ENCODE results near the gene SEC16A. TPM values are rescaled to one million over a fixed set of nuclear protein-coding genes. Genes with fewer than 3 reads are reported as not detected.

SEC16A gene
- total RNA-seq, 2 experiments from 2014 or later = 23.7 to 60.1 TPM

DNA sequence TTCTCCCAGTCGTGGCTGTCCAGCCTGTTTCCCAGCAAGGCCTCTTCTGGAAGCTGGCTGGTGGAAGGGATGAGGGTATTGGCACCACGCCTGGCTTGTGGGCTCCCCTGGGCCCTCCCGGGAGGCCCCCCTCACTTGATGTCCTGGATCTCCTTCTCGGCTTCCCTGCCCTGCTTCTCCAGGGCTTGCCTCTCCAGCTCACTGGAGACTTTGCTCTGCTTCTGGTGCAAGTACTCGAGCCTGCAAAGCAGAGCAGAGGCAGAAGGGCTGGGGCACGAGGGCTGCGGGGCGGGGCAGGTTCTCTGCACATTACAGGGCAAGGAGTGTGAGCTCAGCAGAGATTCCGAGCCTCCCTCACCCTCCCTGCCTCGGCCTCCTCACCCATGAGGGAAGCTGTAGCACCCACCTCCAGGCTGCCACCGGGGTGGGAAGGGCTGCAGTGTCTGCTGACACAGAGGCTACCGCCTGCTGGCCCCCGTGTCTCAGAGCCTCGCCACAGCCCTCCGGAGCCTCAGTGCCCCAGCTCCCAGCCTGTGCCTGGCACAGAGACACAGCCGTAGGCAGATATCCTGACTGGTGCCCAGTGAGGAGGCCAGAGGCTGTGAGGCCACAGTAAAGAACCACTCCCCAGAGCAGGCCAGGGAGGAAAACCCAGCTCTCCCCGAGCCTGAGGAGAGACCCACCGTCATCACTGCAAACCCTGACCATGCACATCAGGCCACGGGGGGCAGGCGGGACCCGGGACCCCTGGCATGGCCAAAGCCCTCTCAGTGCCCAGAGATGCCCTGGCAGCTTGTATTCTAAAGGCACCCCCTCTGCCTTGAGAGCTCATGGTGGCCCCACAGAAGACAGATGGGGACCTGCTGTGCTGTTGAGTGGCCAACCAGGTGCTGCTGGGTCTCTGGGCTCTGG, 90.0 kb downstream of the SEC16A start:
- BruUV-seq (replicated peaks) = no TSS peak
- POLR2A ChIA-PET = no interaction called here

DNA sequence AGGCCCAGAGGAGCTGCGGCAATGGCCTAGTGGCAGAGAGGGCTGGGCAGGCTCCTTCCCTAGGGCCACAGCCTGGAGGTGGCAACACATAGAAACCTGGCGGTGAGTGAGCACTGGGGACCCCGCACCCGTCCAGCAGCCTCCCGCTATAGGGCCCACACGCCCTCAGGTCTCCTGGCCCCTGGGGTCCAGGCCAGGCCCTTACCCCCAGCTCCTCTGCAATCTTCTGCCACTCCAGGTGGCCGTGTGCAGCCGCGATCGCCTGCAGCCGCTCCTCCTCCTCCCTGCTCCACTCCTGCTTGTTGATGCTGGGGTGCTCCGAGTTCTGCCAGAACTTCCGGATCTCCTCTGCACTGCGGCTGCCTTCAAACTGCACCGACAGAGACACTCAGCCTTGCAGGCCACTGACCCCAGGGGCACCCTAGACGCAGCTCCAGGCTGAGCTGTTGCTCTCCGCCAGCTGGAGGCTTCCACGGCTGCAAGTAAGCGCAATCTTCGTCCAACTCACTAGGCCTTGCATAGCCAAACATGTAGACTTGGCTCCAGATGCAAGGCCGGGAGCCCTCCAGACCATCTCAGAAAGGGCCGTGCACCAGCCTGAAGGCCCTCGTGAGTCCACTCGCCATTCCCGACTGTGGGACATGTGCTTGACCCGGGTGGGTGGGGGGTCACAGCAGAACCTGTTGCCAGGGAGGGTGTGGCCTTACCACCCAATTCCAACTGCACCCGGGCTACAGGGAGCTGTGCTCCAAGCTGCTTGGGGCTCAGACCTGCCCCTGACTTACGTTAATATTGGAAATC, 90.9 kb downstream of the SEC16A start:
- Histone ChIP-seq H3K9me3 (ENCODE audit: low read length) (no peaks in the 10 kb centered on the region), H3K9me2 (ENCODE audit: insufficient read depth, low read length) (no peaks in the 10 kb centered on the region), H3K79me2 (ENCODE audit: insufficient read depth, low read depth, low read length) (no peaks in the 10 kb centered on the region), H3K4me3 (ENCODE audit: low read depth, low read length, poor library complexity, severe bottlenecking) (no peak overlapping the region), H4K20me1 (ENCODE audit: insufficient read depth, low read length) (no peaks in the 10 kb centered on the region), H3K4me1 (ENCODE audit: insufficient read depth, low read length, poor library complexity, severe bottlenecking) (no peaks in the 10 kb centered on the region), H3K36me3 (ENCODE audit: insufficient read depth, low read length) (peaks cover 96% of the 10 kb centered on the region), H2AFZ (ENCODE audit: low read length) (no peak overlapping the region), H3K27ac (ENCODE audit: low read depth, low read length, poor library complexity, severe bottlenecking) (no peak overlapping the region), H3K4me2 (ENCODE audit: low read length) (no peak overlapping the region)
- POLR2A ChIA-PET = no interaction called here
- no peak for DNase-seq (ENCODE audit: low spot score)
- TF ChIP-seq EZH2phosphoT487 (IDR thresholded peaks at IDR 0.05; ENCODE audit: borderline replicate concordance, low read depth, low read length) = no peak
- TF ChIP-seq, protein P1, sequence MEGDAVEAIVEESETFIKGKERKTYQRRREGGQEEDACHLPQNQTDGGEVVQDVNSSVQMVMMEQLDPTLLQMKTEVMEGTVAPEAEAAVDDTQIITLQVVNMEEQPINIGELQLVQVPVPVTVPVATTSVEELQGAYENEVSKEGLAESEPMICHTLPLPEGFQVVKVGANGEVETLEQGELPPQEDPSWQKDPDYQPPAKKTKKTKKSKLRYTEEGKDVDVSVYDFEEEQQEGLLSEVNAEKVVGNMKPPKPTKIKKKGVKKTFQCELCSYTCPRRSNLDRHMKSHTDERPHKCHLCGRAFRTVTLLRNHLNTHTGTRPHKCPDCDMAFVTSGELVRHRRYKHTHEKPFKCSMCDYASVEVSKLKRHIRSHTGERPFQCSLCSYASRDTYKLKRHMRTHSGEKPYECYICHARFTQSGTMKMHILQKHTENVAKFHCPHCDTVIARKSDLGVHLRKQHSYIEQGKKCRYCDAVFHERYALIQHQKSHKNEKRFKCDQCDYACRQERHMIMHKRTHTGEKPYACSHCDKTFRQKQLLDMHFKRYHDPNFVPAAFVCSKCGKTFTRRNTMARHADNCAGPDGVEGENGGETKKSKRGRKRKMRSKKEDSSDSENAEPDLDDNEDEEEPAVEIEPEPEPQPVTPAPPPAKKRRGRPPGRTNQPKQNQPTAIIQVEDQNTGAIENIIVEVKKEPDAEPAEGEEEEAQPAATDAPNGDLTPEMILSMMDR (conservative IDR thresholded peaks at IDR 0.05; ENCODE audit: low read length) = no peak
- intact Hi-C loops (cut with micrococcal nuclease; ENCODE audit: unreplicated experiment) = no loop called here
- CTCF ChIA-PET (ENCODE audit: unreplicated experiment) = no interaction called here
- BruUV-seq (replicated peaks) = no TSS peak

More for the DNA sequence above, 90.0 kb downstream of the SEC16A start:
- no peak overlapping the region for H3K4me3 ChIP-seq (ENCODE audit: low read depth, low read length, poor library complexity, severe bottlenecking)
- no peak for DNase-seq (ENCODE audit: low spot score)
- intact Hi-C loops (cut with micrococcal nuclease; ENCODE audit: unreplicated experiment) = no loop called here
- H3K27ac ChIP-seq (ENCODE audit: low read depth, low read length, poor library complexity, severe bottlenecking) = no peak overlapping the region
- no peak overlapping the region for H2AFZ ChIP-seq (ENCODE audit: low read length)
- TF ChIP-seq, protein P1 (conservative IDR thresholded peaks at IDR 0.05; ENCODE audit: low read length) = no peak
- no peak for TF ChIP-seq EZH2phosphoT487 (IDR thresholded peaks at IDR 0.05; ENCODE audit: borderline replicate concordance, low read depth, low read length)
- H3K9me2 ChIP-seq (ENCODE audit: insufficient read depth, low read length) = no peaks in the 10 kb centered on the region
- CTCF ChIA-PET (ENCODE audit: unreplicated experiment) = no interaction called here
- no peaks in the 10 kb centered on the region for H3K9me3 ChIP-seq (ENCODE audit: low read length)
- H3K4me2 ChIP-seq (ENCODE audit: low read length) = no peak overlapping the region
- no peaks in the 10 kb centered on the region for H4K20me1 ChIP-seq (ENCODE audit: insufficient read depth, low read length)
- peaks cover 94% of the 10 kb centered on the region for H3K36me3 ChIP-seq (ENCODE audit: insufficient read depth, low read length)
- peaks cover 2% of the 10 kb centered on the region for H3K79me2 ChIP-seq (ENCODE audit: insufficient read depth, low read depth, low read length)
- no peaks in the 10 kb centered on the region for H3K4me1 ChIP-seq (ENCODE audit: insufficient read depth, low read length, poor library complexity, severe bottlenecking)

Small RNA genes within 50 kb of the gene (microRNA-seq; reads per million reads assigned to microRNA genes)
- gene MIR4673 (ENCODE audit: borderline replicate concordance) = not detected

Small RNA genes within 50 kb of the gene (small RNA-seq; reads per million reads assigned to genes)
- not detected for gene MIR4673

Other genes starting within 250 kb of the SEC16A start
- 47.8 and 50.0 TPM in 2 replicates for gene QSOX2, start 237.2 kb downstream of the SEC16A start, total RNA-seq (2014; rRNA removed; shearing (Covaris generic))
- gene QSOX2, start 237.2 kb downstream of the SEC16A start, total RNA-seq (2022) = 57.5 and 57.9 TPM in 2 replicates
- gene CCDC187, start 178.9 kb downstream of the SEC16A start, total RNA-seq (2014; rRNA removed; shearing (Covaris generic)) = not detected in 2 replicates
- gene CCDC187, start 178.9 kb downstream of the SEC16A start, total RNA-seq (2022) = not detected in 2 replicates
- gene GPSM1, start 155.5 kb downstream of the SEC16A start, total RNA-seq (2014; rRNA removed; shearing (Covaris generic)) = not detected in 2 replicates
- not detected in 2 replicates for gene GPSM1, start 155.5 kb downstream of the SEC16A start, total RNA-seq (2022)
- 21.2 and 21.8 TPM in 2 replicates for gene DNLZ, start 119.3 kb downstream of the SEC16A start, total RNA-seq (2014; rRNA removed; shearing (Covaris generic))
- 13.1 and 16.8 TPM in 2 replicates for gene DNLZ, start 119.3 kb downstream of the SEC16A start, total RNA-seq (2022)
- 0.92 and 1.8 TPM in 2 replicates for gene CARD9, start 109.4 kb downstream of the SEC16A start, total RNA-seq (2014; rRNA removed; shearing (Covaris generic))
- gene CARD9, start 109.4 kb downstream of the SEC16A start, total RNA-seq (2022) = 1.7 and 2.1 TPM in 2 replicates
- gene SNAPC4, start 82.9 kb downstream of the SEC16A start, total RNA-seq (2014; rRNA removed; shearing (Covaris generic)) = 10.2 and 13.4 TPM in 2 replicates
- 15.4 and 16.8 TPM in 2 replicates for gene SNAPC4, start 82.9 kb downstream of the SEC16A start, total RNA-seq (2022)
- gene ENTR1, start 72.4 kb downstream of the SEC16A start, total RNA-seq (2014; rRNA removed; shearing (Covaris generic)) = 87.2 and 103 TPM in 2 replicates
- gene ENTR1, start 72.4 kb downstream of the SEC16A start, total RNA-seq (2022) = 102 and 109 TPM in 2 replicates
- 53.3 and 60.4 TPM in 2 replicates for gene PMPCA, start 72.4 kb downstream of the SEC16A start, total RNA-seq (2014; rRNA removed; shearing (Covaris generic))
- gene PMPCA, start 72.4 kb downstream of the SEC16A start, total RNA-seq (2022) = 76.1 and 76.4 TPM in 2 replicates
- gene INPP5E, start 43.2 kb downstream of the SEC16A start, total RNA-seq (2014; rRNA removed; shearing (Covaris generic)) = 16.7 and 20.2 TPM in 2 replicates
- gene INPP5E, start 43.2 kb downstream of the SEC16A start, total RNA-seq (2022) = 21.3 and 27.8 TPM in 2 replicates
- gene NOTCH1, start 63.0 kb upstream of the SEC16A start, total RNA-seq (2014; rRNA removed; shearing (Covaris generic)) = 9.3 and 17.6 TPM in 2 replicates
- 15.5 and 17.9 TPM in 2 replicates for gene NOTCH1, start 63.0 kb upstream of the SEC16A start, total RNA-seq (2022)
- gene EGFL7, start 179.9 kb upstream of the SEC16A start, total RNA-seq (2014; rRNA removed; shearing (Covaris generic)) = not detected in 2 replicates
- gene EGFL7, start 179.9 kb upstream of the SEC16A start, total RNA-seq (2022) = not detected in 2 replicates
- gene AGPAT2, start 204.4 kb upstream of the SEC16A start, total RNA-seq (2014; rRNA removed; shearing (Covaris generic)) = 20.8 and 29.6 TPM in 2 replicates
- gene AGPAT2, start 204.4 kb upstream of the SEC16A start, total RNA-seq (2022) = 15.2 and 18.3 TPM in 2 replicates
- 13.3 and 13.9 TPM in 2 replicates for gene DIPK1B, start 229.5 kb upstream of the SEC16A start, total RNA-seq (2014; rRNA removed; shearing (Covaris generic))
- 0.30 and 0.74 TPM in 2 replicates for gene DIPK1B, start 229.5 kb upstream of the SEC16A start, total RNA-seq (2022)

Measured in OCI-LY7 (cell line).